H9 (cell line): Measurements from ENCODE around the gene CTCFL. TPM values are rescaled to one million over a fixed set of nuclear protein-coding genes. Genes with fewer than 3 reads are reported as not detected.
A peak's percentile ranks its signal among the peaks of the same experiment; 100 is the strongest.

Experiments
- DNase-seq: peaks from one replicate; pipeline ENCODE4 v3.0.0-alpha.2; 2017
- H2AFZ ChIP-seq: one replicate; pipeline ENCODE4 v1.6.1; 2013; ENCODE audit warnings: mild to moderate bottlenecking, low read length, control low read depth, moderate library complexity
- H2AK5ac ChIP-seq: 2 replicates; pipeline ENCODE4 v1.6.1; 2013; ENCODE audit warnings: low read length, control low read depth, mixed read lengths; ENCODE audit not compliant: insufficient read length
- H2BK120ac ChIP-seq: one replicate; pipeline ENCODE4 v1.6.1; 2013; ENCODE audit warnings: low read depth, mild to moderate bottlenecking, low read length, control low read depth, inconsistent platforms; ENCODE audit not compliant: poor library complexity, severe bottlenecking
- H2BK12ac ChIP-seq: 2 replicates; pipeline ENCODE4 v1.6.1; 2013; ENCODE audit warnings: low read length, control low read depth, mixed read lengths, low read depth; ENCODE audit not compliant: insufficient read length
- H2BK15ac ChIP-seq: 2 replicates; pipeline ENCODE4 v1.6.1; 2013; ENCODE audit warnings: low read depth, low read length, control low read depth
- H2BK20ac ChIP-seq: one replicate; pipeline ENCODE4 v1.6.1; 2013; ENCODE audit warnings: low read depth, mild to moderate bottlenecking, low read length, control low read depth, inconsistent platforms; ENCODE audit not compliant: poor library complexity, severe bottlenecking
- H2BK5ac ChIP-seq: 2 replicates; pipeline ENCODE4 v1.6.1; 2013; ENCODE audit warnings: low read length, control low read depth, mixed read lengths; ENCODE audit not compliant: insufficient read length
- H3K14ac ChIP-seq: 2 replicates; pipeline ENCODE4 v1.6.1; 2013; ENCODE audit warnings: low read length, control low read depth; ENCODE audit not compliant: insufficient read depth
- H3K18ac ChIP-seq: 2 replicates; pipeline ENCODE4 v1.6.1; 2013; ENCODE audit warnings: low read depth, mild to moderate bottlenecking, mixed read lengths, low read length, control low read depth; ENCODE audit not compliant: insufficient read length
- H3K23ac ChIP-seq: 2 replicates; pipeline ENCODE4 v1.6.1; 2013; ENCODE audit warnings: low read length, control low read depth, mixed read lengths, low read depth; ENCODE audit not compliant: insufficient read length
- H3K23me2 ChIP-seq: 2 replicates; pipeline ENCODE4 v1.6.1; 2013; ENCODE audit warnings: low read depth, mild to moderate bottlenecking, mixed read lengths, low read length, control low read depth; ENCODE audit not compliant: insufficient read length, poor library complexity, severe bottlenecking
- H3K27ac ChIP-seq: 2 replicates; pipeline ENCODE4 v1.5.1; 2013; ENCODE audit warnings: low read length, control low read depth, mixed read lengths, low read depth; ENCODE audit not compliant: insufficient read length
- H3K27me3 ChIP-seq: 2 replicates; pipeline ENCODE4 v1.6.1; 2013; ENCODE audit warnings: low read length, control low read depth, inconsistent platforms; ENCODE audit not compliant: insufficient read depth
- H3K4ac ChIP-seq: 2 replicates; pipeline ENCODE4 v1.6.1; 2013; ENCODE audit warnings: low read depth, mild to moderate bottlenecking, control low read depth, inconsistent platforms, low read length, moderate library complexity
- H3K4me1 ChIP-seq: 2 replicates; pipeline ENCODE4 v1.6.1; 2013; ENCODE audit warnings: low read length, control low read depth, inconsistent platforms; ENCODE audit not compliant: insufficient read depth
- H3K4me2 ChIP-seq: 2 replicates; pipeline ENCODE4 v1.6.1; 2013; ENCODE audit warnings: low read length, control low read depth, mixed read lengths; ENCODE audit not compliant: insufficient read length, insufficient read depth
- H3K56ac ChIP-seq: 2 replicates; pipeline ENCODE4 v1.6.1; 2013; ENCODE audit warnings: low read depth, mild to moderate bottlenecking, mixed read lengths, low read length, control low read depth; ENCODE audit not compliant: insufficient read length
- H3K79me1 ChIP-seq: 2 replicates; pipeline ENCODE4 v1.6.1; 2013; ENCODE audit warnings: low read depth, mild to moderate bottlenecking, moderate library complexity, low read length, control low read depth, inconsistent platforms; ENCODE audit not compliant: insufficient read depth, poor library complexity, severe bottlenecking
- H3K79me2 ChIP-seq: 2 replicates; pipeline ENCODE4 v1.6.1; 2013; ENCODE audit warnings: low read length, control low read depth, inconsistent platforms; ENCODE audit not compliant: insufficient read depth
- H3K9ac ChIP-seq: 2 replicates; pipeline ENCODE4 v1.6.1; 2013; ENCODE audit warnings: low read length, control low read depth, mixed read lengths; ENCODE audit not compliant: insufficient read length; ENCODE audit errors: extremely low read depth
- H3K9me3 ChIP-seq: one replicate; pipeline ENCODE4 v1.6.1; 2013; ENCODE audit warnings: low read depth, low read length, inconsistent platforms; ENCODE audit not compliant: control insufficient read depth
- H3T11ph ChIP-seq: one replicate; pipeline ENCODE4 v1.6.1; 2013; ENCODE audit warnings: mild to moderate bottlenecking, low read length, control low read depth, inconsistent platforms
- H4K20me1 ChIP-seq: one replicate; pipeline ENCODE4 v1.6.1; 2013; ENCODE audit not compliant: control insufficient read depth, insufficient read length, insufficient read depth
- H4K5ac ChIP-seq: 2 replicates; pipeline ENCODE4 v1.6.1; 2013; ENCODE audit warnings: low read depth, mild to moderate bottlenecking, mixed read lengths, low read length, control low read depth; ENCODE audit not compliant: insufficient read length
- H4K8ac ChIP-seq: replicated peaks from 2 replicates; pipeline ENCODE4 v1.6.1; 2013; ENCODE audit warnings: low read length, control low read depth, mixed read lengths, low read depth; ENCODE audit not compliant: insufficient read length
- H4K91ac ChIP-seq: 2 replicates; pipeline ENCODE4 v1.6.1; 2013; ENCODE audit warnings: low read depth, mild to moderate bottlenecking, moderate library complexity, mixed read lengths, low read length, control low read depth; ENCODE audit not compliant: insufficient read length
- H3K27ac Mint-ChIP-seq, 3 experiments: 2 replicates in 2 of 3; 3 replicates in 1 of 3; pipeline ENCODE4 v1.8.0; 2020 to 2021; ENCODE audit warnings: mixed read lengths in 3 of 3, mild to moderate bottlenecking in 1 of 3, moderate library complexity in 1 of 3
- H3K27me3 Mint-ChIP-seq: 2 replicates; pipeline ENCODE4 v1.8.0; 2021; ENCODE audit warnings: low read depth, mild to moderate bottlenecking, moderate library complexity, mixed read lengths
- H3K36me3 Mint-ChIP-seq, 3 experiments: 2 replicates in 2 of 3; 3 replicates in 1 of 3; pipeline ENCODE4 v1.8.0; 2020 to 2021; ENCODE audit warnings: low read depth in 3 of 3, mixed read lengths in 3 of 3; ENCODE audit not compliant: insufficient read depth in 1 of 3
- H3K4me1 Mint-ChIP-seq, 2 experiments: 2 replicates each; pipeline ENCODE4 v1.8.0; 2020; ENCODE audit warnings: mixed read lengths in 2 of 2
- H3K4me3 Mint-ChIP-seq, 2 experiments: 2 replicates in 1 of 2; 3 replicates in 1 of 2; pipeline ENCODE4 v1.8.0; 2020 to 2021; ENCODE audit warnings: mild to moderate bottlenecking in 2 of 2, mixed read lengths in 2 of 2, moderate library complexity in 1 of 2
- H3K9me3 Mint-ChIP-seq, 2 experiments: 2 replicates in 1 of 2; 3 replicates in 1 of 2; pipeline ENCODE4 v1.8.0; 2020; ENCODE audit warnings: mild to moderate bottlenecking in 2 of 2, mixed read lengths in 2 of 2, moderate library complexity in 1 of 2
- WGBS: extraction: QIAGEN DNeasy Blood & Tissue Kit; methylation state at CpG from one replicate; pipeline ENCODE4 v1.1.7; 2013; ENCODE audit warnings: missing lambda C conversion rate, low lambda C conversion rate, mixed read lengths; ENCODE audit not compliant: insufficient read length; ENCODE audit errors: extremely low coverage; 5-methylcytosine and 5-hydroxymethylcytosine counted together
- total RNA-seq: library from RNA; stranded (reverse); gene quantifications from 2 replicates; pipeline ENCODE4 v1.2.1, GENCODE V29; 2021
- TF ChIP-seq, protein P1 (sequence below): fragments of 200-600 bp; sonication (generic); conservative IDR thresholded peaks from 3 replicates; pipeline ENCODE4 v1.8.0; 2021; ENCODE audit warnings: antibody characterized with exemption, mild to moderate bottlenecking

The CTCFL gene
- total RNA-seq, 1 experiment from 2014 or later: 0.90 TPM

DNA sequence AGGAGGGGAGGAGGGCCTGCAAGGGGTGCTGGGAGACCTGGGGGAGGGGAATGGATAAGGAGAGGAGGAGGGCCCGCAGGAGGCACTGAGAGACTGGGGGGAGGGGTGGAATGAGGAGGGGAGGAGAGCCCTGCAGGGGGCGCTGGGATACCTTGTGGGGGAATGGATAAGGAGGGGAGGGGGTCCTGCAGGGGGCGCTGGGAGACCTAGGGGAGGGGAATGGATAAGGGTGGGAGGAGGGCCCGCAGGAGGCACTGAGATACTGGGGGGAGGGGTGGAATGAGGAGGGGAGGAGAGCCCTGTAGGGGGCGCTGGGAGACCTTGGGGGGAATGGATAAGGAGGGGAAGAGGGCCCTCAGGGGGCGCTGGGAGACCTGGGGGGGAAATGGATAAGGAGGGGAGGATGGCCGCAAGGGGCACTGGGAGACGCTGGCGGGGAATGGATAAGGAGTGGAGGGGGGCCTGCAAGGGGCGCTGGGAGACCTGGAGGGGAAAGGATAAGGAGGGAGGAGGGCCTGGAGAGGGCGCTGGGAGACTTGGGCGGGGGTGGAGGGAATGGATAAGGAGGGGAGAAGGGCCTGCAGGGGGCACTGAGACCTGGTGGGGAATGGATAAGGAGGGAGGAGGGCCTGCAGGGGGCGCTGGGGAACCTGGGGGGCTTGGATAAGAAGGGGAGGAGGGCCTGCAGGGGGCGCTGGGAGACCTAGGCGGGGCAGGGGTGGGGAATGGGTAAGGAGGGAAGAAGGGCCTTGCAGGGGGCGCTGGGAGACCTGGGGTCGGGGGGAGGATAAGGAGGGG lies 1.3 kb upstream of the CTCFL start:
- Histone ChIP-seq H2BK12ac (no peak overlapping the region), H3T11ph (no peak overlapping the region), H3K23ac (no peak overlapping the region), H3K4me1 (no peaks in the 10 kb centered on the region; the same call in 1 of the 2 replicates), H2BK5ac (no peak overlapping the region), H3K9ac (no peak overlapping the region), H3K56ac (no peak overlapping the region), H3K23me2 (no peaks in the 10 kb centered on the region), H3K18ac (no peak overlapping the region), H3K27me3 (no peaks in the 10 kb centered on the region), H4K8ac (no peak overlapping the region), H3K79me2 (no peaks in the 10 kb centered on the region), H2AFZ (no peak overlapping the region), H3K14ac (no peak overlapping the region), H2AK5ac (no peak overlapping the region), H3K9me3 (no peaks in the 10 kb centered on the region), H2BK120ac (no peak overlapping the region), H3K79me1 (no peaks in the 10 kb centered on the region), H3K4me2 (no peak overlapping the region), H3K27ac (no peak overlapping the region), H3K4ac (no peak overlapping the region), H4K20me1 (no peaks in the 10 kb centered on the region), H4K91ac (no peak overlapping the region), H4K5ac (no peak overlapping the region), H2BK20ac (no peak overlapping the region), H2BK15ac (no peak overlapping the region)
- no CpG with 5 or more reads among the region's 17 CpGs for WGBS
- Mint-ChIP-seq H3K27me3 (peaks cover 2% of the 10 kb centered on the region; the same call in 1 of the 2 replicates), H3K36me3 (no peaks in the 10 kb centered on the region), H3K4me1 (peaks cover 24 to 27% of the 10 kb centered on the region in 2 experiments), H3K9me3 (no peaks in the 10 kb centered on the region), H3K27ac (no peak overlapping the region), H3K4me3 (no peak overlapping the region)
- DNase-seq: peak; percentile 63
- TF ChIP-seq, protein P1, sequence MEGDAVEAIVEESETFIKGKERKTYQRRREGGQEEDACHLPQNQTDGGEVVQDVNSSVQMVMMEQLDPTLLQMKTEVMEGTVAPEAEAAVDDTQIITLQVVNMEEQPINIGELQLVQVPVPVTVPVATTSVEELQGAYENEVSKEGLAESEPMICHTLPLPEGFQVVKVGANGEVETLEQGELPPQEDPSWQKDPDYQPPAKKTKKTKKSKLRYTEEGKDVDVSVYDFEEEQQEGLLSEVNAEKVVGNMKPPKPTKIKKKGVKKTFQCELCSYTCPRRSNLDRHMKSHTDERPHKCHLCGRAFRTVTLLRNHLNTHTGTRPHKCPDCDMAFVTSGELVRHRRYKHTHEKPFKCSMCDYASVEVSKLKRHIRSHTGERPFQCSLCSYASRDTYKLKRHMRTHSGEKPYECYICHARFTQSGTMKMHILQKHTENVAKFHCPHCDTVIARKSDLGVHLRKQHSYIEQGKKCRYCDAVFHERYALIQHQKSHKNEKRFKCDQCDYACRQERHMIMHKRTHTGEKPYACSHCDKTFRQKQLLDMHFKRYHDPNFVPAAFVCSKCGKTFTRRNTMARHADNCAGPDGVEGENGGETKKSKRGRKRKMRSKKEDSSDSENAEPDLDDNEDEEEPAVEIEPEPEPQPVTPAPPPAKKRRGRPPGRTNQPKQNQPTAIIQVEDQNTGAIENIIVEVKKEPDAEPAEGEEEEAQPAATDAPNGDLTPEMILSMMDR: peak; percentile 56
